GM19328 (cell line): Measurements from ENCODE around the gene TNNI2.

Experiments used
- ATAC-seq: cut with Tn5 transposase; IDR thresholded peaks from one replicate; pipeline ENCODE4 v1.9.1; 2021; ENCODE audit warnings: mild to moderate bottlenecking, moderate library complexity; ENCODE audit not compliant: unreplicated experiment

Gene TNNI2

DNA sequence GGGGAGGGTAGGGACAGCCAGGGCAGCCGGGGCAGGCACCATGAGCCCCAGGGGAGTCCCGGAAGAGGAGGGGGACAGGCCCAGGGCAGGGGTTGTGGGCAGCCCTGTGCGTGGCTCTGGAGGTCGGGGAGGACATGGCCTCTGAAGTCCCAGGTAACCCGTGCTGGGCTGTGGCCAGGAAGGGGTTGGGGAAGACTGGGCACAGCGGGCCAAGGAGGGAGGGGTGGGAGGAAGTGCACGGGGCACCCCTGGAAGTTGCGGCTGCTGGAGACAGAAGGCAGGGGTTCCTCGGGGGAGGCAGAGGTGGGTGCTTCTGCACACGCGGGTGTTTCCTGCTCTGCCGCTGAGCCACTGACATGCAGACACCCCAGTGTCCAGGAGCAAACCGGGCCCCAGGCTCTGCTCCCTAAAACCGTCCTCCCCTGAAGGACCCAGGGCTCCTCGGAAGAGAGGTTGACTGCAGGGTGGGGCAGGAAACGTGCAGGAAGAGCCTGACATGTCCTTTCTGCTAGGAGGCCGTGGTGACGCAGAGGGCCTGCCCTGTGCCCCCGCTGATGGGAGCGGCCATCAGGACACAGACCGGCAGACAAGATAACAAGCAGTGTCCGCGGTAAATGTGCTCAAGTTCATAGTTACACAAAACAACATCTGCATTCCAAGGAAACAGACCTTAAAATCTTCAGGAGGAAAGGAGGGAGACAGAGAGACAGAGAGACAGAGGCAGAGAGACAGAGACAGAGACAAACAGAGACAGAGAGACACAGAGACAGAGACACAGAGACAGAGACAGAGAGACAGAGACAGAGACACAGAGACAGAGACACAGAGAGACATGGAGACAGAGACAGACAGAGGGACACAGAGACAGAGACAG lies 5.7 kb downstream of the TNNI2 start:
- ATAC-seq = no peak

DNA sequence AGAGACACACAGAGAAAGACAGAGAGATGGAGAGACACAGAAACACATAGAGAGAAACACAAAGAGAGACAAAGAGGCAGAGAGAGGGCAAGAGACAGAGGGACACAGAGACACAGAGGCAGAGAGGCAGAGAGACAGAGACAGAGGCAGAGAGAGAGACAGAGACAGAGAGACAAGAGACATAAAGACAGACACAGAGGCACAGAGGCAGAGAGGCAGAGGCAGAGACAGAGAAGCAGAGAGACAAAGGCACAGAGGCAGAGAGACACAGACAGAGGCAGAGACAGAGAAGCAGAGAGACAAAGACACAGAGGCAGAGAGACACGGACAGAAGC lies 6.3 kb downstream of the TNNI2 start:
- ATAC-seq = no peak

DNA sequence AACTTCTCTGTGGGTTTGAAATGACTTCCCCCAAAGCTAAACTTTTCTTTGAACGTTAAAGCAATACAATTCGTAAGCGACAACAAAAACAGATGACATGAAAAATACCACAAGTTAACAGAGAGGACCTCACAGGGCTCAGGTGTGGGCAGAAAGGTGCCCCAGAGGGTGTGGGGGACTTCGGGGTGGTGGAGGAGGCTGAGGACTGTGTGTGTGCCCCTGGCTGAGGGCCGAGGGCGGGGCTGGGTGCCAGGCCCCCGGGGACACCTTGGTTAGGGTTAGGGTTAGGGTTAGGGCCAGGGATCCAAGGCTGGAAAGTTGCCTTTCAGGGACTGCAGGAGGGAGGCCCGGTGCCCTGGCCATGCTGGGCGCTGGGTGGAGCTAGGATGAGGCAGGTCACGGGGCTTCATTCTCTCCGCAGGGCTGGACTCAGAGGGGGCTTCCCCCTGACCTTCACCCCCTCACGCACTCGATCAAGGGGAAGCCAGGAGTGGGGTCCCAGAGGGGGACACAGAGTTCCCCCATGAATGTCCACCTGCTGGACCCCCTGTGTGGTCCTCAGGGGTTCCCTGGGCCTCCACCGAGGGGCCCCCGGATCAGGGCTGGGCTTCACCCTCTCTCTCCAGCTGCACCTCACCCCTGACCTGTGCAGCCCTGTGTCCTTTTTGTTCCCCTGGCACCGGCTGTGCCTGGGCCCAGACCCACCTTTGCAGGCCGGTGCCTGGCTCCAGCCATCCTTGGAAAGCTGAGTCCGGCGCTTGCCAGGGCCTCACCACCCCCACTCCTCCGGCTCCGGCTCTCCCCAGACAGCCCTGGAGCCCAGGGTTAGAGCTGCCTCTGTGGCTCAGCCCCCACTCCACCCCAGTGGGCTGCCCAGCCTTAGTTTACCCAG lies 7.0 kb downstream of the TNNI2 start:
- no peak for ATAC-seq

DNA sequence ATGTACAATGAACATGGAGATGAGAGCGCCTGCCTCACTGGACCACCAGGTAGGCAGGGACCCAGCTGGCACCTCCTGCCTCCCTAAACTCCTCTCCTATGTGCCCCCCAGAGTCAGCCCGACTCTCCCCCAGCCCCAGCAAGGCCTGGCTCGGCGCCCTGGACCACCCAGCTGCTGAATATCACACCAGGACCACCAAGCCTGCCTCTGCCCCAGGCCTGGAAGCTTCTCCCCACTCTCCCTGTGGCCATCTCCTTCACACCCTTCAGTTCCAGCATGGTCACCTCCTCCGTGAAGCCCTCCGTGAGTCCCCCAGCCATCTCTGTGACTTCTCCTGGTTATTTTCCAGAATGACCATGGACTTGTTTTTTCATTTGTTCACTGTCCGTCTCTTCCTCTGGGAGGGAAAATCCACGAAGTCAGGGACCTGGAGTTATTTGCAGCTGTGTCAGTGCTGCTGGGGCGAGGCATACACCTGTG lies 7.7 kb downstream of the TNNI2 start:
- no peak for ATAC-seq

DNA sequence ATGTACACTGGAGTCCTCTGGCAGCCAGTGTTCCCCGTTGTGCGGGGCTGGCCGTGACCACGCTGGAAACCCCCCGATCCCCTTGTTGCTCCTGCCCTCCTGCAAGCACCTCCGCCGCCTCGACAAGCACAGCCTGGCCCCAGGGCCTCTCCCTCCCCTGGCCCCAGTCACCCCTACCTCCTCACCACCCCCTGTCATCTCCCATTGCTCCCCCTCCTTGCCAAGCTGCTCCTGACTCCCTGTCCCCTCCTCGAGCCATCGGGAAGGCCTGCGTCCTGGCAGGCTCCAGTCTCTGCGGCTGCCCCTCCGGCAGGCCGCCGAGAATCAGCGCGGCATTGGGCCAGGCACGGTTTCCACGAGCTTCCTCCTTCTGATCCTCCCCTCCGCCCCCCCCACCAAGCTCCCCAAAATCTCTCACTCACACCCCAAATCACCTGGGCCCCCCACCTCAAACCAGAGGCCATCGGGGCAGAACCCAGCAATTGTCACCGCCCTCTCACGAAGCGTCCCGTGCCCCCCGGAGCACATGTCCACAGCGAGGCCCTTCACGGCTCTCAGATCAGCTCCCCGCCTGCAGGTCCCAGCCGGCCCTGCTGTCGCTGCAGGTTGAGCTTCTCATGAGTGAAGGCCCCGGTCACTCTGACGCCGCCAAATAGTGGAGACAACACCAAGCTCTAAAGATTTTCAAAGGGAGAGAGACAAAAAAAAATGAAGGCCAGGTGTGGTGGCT lies 8.4 kb downstream of the TNNI2 start:
- ATAC-seq = no peak

DNA sequence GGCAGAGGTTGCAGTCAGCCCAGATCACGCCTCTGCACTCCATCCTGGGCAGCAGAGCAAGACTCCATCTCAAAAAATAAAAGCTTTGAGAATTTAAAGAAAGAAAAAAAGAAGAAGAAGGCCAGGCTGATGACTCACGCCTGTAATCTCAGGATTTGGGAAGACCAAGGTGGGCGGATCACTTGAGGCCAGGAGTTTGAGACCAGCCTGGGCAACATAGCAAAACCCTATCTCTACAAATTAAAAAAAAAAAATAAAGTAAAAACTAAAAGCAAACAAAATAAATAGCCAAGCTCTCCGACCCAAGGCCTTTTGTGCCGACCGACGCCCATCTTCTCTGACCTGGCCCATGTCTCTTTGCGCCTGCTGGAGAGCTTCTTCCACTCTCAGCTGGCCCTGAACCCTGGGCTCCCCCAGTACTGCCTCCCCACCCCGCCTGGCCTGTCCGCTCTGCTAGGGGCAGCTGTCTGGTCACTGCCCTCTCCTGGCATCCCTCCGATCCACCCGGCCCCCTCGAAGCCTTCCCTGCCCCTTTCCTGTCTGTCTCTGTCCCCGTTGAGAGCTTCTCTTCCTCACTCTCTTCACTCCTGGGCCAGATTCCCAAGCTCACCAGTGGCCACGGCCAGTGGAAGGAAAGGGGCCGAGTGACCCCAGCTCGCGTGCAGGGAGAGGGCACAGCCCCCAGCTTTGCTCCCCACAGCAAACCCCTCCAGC lies 9.3 kb downstream of the TNNI2 start:
- ATAC-seq = no peak

DNA sequence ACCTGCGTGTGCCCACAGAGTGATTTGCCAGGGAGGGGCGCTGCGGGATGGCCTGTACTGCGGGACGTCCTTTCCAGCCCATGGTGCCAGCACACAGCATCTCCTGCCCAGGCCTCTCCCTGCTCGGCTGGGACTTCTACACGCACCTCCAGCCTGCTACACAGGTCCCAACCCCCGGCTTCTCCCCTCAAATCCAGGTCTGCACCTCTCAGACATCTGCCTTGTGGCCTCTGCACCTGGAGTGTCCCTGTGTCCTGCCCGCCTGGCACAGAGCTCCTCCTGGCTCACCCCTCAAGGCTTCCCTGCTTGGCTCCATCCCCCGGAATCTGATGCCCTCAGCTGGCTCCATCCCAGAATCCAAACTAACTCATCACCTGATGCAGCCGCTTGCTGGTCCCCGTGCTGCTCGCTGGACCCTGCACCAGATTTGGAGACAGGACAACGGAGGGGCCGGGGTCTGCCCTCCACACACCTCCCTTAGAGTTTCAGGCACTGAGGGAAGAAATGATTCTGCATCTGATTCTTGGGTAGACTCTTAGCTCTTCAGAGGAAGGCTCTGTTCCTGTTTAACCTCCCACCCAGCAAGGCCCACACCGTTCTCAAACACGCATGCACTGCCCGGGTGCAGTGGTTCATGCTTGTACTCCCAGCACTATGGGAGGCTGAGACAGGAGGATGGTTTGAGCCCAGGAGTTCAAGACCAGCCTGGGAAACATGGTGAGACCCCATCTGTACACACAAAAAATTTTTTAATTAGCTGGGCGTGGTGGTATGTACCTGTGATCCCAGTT lies 10.1 kb downstream of the TNNI2 start:
- no peak for ATAC-seq

DNA sequence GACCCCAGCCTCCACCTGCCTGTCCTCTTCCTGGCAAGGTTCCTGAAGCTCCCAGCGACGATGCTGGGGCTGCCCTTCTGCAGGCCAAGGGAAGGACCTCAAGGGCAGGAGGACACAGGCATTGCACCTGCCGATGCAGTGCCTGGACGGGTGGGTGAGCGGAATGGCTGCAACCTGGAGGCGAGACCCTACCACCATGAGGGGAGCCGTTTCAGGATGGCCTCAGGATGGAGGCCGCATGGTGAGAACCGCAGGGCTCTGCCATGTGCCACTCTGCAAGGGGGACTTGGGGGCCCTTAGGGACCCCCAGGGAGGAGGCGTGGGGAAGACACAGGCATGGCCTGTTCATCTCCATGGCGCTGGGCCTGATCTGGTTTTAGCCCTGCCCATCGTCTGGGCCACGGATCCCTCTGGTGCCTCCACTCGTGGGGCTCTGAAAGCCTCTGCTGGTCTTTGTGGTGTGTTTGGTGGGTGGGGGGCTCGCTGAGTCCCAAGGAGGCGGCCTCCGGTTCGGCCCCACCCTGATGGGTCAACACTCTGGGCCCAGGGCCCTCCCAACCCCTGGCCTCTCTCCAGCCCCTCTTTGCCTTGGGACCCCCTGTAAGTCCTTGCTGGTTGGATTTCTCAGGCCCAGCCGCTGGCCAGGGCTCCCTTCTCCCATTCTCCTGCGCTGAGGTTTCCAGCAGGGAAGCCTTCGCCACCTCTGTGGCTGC lies 12.8 kb downstream of the TNNI2 start:
- no peak for ATAC-seq

DNA sequence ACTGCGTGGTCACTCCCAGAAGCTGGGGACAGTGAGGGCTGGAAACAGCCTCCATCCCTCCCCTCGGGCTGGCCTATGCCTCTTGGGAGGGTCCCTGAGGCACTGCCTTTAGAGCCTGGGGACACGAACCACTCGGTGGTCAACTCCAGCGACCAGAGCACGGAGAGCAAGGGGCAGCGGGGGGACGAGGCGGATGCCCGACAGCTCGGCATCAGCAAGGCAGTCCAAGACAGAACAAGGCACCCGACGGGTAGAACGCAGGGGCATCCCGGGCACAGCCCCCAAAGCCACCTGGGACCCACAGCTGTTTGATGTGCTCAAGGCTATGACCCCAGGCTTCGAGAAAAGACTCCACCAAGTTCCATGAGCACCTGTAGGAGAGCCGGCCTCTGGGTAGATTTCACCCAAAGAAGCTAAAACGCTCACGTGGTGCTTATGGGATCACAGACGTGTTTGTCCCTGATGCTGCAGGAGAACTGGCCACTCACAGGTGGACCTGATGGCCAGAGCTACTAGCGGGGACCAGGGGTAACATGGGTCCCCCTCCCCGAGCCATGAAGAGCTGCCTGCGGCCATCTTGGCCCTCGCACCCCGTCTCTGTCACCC lies 13.6 kb downstream of the TNNI2 start:
- no peak for ATAC-seq

DNA sequence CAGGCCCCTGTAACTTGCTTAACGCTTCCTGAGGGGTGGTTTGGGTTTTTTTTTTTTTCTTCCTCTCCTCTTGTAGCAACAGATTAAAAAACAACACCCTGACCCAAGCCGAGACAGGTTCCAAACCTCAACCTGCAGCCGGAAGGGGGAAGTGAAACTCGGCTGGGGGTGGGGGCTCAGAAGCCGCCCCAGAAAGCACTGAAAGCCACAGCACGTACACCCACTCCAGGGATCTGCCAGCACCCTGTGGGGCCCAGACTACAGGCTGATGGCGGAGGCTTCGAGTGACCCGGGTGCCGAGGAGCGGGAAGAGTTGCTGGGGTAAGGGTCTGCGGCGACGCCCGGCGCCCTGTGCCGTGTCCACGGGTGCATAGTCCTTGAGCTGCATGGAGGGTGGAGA lies 14.1 kb downstream of the TNNI2 start, which contains the start of gene LSP1:
Gene LSP1 (plus strand): TSS at position 208 of the 400 bp plus-strand sequence. CDS start 61 bp downstream, at position 269.
- ATAC-seq = peak; percentile 45

DNA sequence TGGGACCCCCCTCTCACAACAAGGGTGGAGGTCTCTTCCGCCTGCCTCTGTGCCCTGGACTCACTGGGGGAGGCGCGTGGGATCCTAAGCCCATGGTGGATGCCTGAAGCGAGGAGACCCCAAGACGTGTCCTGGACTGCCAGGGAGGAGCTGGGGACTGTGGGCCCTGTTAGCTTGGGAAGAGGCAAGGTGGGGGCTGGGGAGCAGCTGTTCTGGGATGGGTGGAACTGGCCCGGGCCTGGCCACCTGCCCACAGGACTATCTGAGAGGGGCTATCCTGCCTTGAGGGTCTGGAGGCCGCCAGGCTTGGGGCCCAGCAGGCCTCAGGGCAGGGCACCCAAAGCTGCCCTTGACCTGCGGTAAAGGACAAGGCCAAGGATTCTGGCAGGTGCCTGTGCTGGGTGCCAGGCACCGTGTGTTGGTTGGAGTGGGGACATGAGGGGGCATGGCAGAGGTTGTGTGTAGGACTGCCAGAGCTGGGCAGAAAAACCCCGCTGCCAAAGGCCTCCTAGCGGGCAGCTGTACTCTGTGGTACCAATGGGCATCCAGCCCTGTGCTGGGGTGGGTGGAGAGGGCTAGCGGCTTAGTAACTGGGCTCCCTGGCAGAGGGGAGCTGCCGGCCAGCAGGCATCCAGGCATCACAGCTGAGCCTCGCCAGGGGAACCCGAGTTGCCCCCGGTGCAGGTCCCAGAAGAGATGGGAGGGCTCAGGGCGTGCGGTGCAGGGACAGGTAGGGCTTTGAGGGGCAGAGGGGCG lies 14.8 kb downstream of the TNNI2 start:
- no peak for ATAC-seq

DNA sequence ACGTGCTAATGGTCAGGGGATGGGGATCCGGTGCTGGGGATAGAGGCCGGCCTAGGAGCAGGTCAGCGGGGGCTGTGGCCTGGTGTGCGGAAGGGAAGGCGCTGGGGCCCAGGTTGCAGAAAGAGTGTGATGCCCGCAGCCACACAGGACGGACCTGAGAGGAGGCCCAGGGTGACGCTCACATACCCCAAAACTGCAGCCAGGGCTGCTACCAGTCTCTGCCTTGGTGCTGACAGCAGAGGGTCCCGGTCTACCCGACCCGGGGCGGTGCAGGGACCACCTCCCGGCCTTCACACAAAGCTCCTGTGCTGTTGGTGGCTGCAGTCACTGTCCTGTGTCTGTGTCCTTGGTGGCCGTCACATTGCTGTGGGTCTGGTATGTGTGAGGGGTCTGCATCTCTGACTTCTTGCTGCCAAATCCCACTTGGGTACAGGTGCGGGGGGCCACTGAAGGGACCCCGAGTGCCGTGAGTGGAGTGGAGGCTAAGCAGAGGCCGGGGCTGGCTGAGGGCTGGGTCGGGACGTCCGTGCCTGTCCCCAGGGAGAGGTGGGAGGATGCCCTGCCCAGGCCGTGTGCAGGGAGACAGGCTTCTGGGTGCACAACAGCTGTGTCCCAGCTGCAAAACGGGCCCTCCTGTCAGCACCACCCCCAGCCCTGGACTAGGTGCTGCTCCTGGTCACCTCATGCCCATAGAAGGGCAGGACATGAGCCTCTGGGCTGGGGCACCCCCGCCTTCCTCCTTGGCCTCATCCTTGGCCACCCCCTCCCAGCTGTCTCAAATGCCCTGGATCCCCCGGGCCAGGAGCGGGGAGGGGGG lies 15.6 kb downstream of the TNNI2 start:
- no peak for ATAC-seq

DNA sequence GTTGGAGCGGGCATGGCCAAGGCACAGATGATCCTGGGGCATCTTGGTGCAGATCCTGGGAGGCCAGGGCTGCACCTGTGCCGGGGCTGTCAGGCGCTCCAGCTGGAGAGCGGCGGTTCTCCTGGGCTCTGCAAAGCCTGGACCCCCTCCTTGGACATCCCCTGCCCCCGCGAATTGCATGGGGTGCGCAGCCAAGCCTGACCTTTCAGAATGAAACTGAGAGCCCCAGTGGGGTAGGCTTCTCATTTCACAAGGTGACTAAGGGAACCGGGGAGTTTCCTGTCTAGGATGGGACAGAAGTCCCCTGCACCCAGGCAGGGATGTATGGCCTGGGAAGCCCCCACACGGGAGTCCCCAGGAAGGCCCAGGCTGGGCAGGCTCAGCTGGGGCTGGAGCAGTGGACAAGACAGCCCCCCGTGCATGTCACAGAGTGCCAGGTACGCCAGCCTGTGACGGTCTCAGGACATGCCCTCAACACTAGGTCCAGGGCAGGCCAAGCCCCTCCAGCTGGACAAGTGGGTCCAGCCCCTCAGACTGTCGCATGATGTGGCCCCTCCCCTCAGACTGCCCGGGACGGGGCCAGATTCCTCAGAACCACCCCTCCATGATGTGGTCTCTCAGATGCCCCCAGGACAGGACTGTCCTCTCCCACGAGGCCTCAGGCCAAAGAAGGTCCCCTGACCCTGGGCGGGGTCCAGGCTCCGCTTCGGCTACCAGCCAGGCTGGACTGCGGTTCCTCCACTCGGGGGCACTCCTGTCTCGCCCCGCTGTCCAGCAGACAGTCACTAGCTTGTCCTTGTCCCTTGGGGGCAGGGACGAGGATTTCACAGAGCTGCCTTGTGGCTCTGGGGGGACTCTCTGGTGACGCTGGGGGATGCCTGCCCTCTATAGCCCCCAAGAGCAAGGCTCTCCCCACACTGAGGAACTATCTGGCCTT lies 16.4 kb downstream of the TNNI2 start:
- no peak for ATAC-seq

DNA sequence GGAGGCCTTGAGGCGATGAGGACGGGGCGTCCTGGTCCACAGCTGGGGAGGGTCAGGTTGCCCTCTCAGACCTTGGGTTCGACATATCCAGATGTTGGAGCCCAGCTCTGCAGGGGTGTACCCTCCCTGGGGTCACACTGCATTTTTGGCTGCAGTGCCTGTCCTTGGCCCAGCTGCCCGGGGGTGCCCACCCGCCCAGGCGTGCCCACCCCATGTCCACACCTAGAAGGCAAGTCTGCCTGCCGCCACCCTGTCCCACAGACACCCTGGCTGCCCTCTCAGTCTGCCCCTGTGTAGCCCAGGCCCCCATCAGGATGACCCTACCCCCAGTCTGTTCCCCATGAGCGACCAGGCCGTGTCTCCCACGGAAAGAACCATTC lies 17.1 kb downstream of the TNNI2 start:
- ATAC-seq = no peak

DNA sequence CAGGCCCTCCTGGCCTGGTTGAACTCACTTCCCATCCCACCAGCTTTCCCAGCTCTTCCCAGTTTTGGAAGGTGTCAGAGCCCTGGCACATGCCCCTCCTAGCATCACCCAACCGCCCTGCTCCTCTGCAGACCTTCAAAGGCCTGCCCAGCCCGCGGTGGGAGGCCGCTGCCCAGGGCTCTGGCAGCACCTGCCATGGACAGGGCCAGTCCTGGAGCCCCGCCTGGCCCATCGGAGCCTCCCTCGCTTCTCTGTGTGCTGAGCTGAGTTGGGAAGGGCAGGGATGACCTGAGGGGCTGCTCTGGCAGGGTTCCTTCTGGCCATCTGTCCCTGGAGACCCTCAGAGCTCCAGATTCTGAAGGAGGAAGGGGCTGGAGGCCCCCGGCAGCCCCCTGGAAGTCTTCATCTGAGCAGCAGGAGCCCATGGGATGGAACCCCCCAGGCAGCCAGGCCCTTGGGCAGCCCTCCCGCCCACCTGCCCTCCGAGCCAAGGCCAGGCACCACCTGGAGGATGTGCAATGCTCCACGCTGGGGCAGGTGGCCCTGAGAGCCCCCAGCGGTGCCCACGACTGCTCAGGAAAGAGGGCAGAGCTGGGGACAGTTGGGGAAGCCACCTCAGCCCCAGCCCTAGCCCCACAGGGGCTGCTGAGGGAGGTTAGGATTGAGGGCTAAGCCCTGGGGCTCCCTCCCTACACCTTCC lies 17.7 kb downstream of the TNNI2 start:
- no peak for ATAC-seq
